Endothelial cell of umbilical vein (primary cell): Measurements from ENCODE around the gene NTNG1. TPM values are rescaled to one million over a fixed set of nuclear protein-coding genes. Genes with fewer than 3 reads are reported as not detected.

Experiments
- BruUV-seq: library from RNA; stranded (reverse); fragments of 400-500 nt; replicated peaks from 2 replicates; lab custom pipeline; 2021; lab: Mats Ljungman, UMichigan
- CTCF ChIA-PET: fragments of 300-600, 350-600 bp; sonication (Branson Sonifier 250); formaldehyde crosslinking; loops from one replicate; lab custom pipeline; 2021; ENCODE audit warnings: antibody characterized with exemption, inconsistent platforms; lab: Charles Lee
- POLR2A ChIA-PET: fragments of 300-600, 350-600 bp; sonication (Branson Sonifier 250); formaldehyde crosslinking; loops from one replicate; lab custom pipeline; 2021; ENCODE audit warnings: antibody characterized with exemption, inconsistent platforms; lab: Charles Lee
- DNase-seq: peaks from one replicate; pipeline ENCODE4 v3.0.0-alpha.2; 2011; ENCODE audit warnings: low read depth, low spot score
- FAIRE-seq: peaks from 2 replicates; lab custom pipeline; 2011; peaks lifted over from hg19 to GRCh38; lab: Jason Lieb, UNC
- H2AFZ ChIP-seq: 2 replicates; pipeline ENCODE4 v1.6.0; 2012; ENCODE audit warnings: low read depth, low read length, control low read depth, inconsistent platforms
- H3K27ac ChIP-seq: 2 replicates; pipeline ENCODE4 v1.5.1; 2011; ENCODE audit warnings: low read depth, mild to moderate bottlenecking, control low read depth, low read length, moderate library complexity; ENCODE audit not compliant: insufficient read depth
- H3K27me3 ChIP-seq, 2 experiments: 2 replicates each; pipeline versions ENCODE4 v1.6.0 to v1.6.1; 2011; ENCODE audit warnings: low read length in 2 of 2, mixed read lengths in 1 of 2; ENCODE audit not compliant: control insufficient read depth in 2 of 2, insufficient read depth in 2 of 2
- H3K36me3 ChIP-seq, 2 experiments: 2 replicates in 1 of 2; 3 replicates in 1 of 2; pipeline ENCODE4 v1.5.1; 2011; ENCODE audit warnings: low read length in 2 of 2, mild to moderate bottlenecking in 1 of 2, moderate library complexity in 1 of 2; ENCODE audit not compliant: control insufficient read depth in 2 of 2, insufficient read depth in 2 of 2; ENCODE audit errors: extremely low read depth in 1 of 2
- H3K4me1 ChIP-seq: 3 replicates; pipeline ENCODE4 v1.5.1; 2011; ENCODE audit warnings: mild to moderate bottlenecking, low read length; ENCODE audit not compliant: control insufficient read depth, insufficient read depth; ENCODE audit errors: extremely low read depth
- H3K4me2 ChIP-seq: 2 replicates; pipeline ENCODE4 v1.6.1; 2011; ENCODE audit warnings: low read length, control low read depth, mixed read lengths; ENCODE audit not compliant: insufficient read depth
- H3K4me3 ChIP-seq, 3 experiments: fragments of 200-600 bp in 1 of 3; sonication (generic), shearing (Covaris generic) in 1 of 3; replicated peaks in 1 of 3; 2 replicates each; pipeline ENCODE4 v1.5.1; 2011 to 2016; ENCODE audit warnings: control low read depth in 3 of 3, low read length in 3 of 3, mild to moderate bottlenecking in 2 of 3, inconsistent platforms in 1 of 3, low read depth in 1 of 3, moderate library complexity in 1 of 3; ENCODE audit not compliant: insufficient read depth in 1 of 3
- H3K79me2 ChIP-seq: 2 replicates; pipeline ENCODE4 v1.6.0; 2012; ENCODE audit warnings: low read length, inconsistent platforms; ENCODE audit not compliant: control insufficient read depth, insufficient read depth
- H3K9ac ChIP-seq: replicated peaks from 2 replicates; pipeline ENCODE3; 2011; ENCODE audit warnings: low read length, control low read depth; ENCODE audit not compliant: insufficient read depth; ENCODE audit errors: extremely low read depth
- H3K9me1 ChIP-seq: replicated peaks from 3 replicates; pipeline ENCODE4 v1.6.0; 2011; ENCODE audit warnings: mild to moderate bottlenecking, low read length; ENCODE audit not compliant: control insufficient read depth, insufficient read depth; ENCODE audit errors: extremely low read depth
- H3K9me3 ChIP-seq: replicated peaks from 2 replicates; pipeline ENCODE4 v1.5.1; 2012; ENCODE audit warnings: low read length, inconsistent platforms; ENCODE audit not compliant: control insufficient read depth, insufficient read depth
- H4K20me1 ChIP-seq: replicated peaks from 2 replicates; pipeline ENCODE3; 2011; ENCODE audit warnings: mild to moderate bottlenecking, low read length; ENCODE audit not compliant: control insufficient read depth, insufficient read depth; ENCODE audit errors: extremely low read depth
- EZH2 ChIP-seq: IDR thresholded peaks from 2 replicates; pipeline ENCODE4 v1.6.1; 2012; ENCODE audit warnings: borderline replicate concordance, low read depth, mild to moderate bottlenecking, moderate library complexity, low read length, inconsistent platforms; ENCODE audit not compliant: severe bottlenecking
- FOS ChIP-seq: IDR thresholded peaks from 2 replicates; pipeline ENCODE4 v1.6.1; 2011; ENCODE audit warnings: mild to moderate bottlenecking, low read length, moderate library complexity, borderline replicate concordance; ENCODE audit not compliant: insufficient read depth
- GATA2 ChIP-seq: IDR thresholded peaks from 2 replicates; pipeline ENCODE4 v1.7.0; 2011; ENCODE audit warnings: low read depth, mild to moderate bottlenecking, moderate library complexity, mixed read lengths, low read length; ENCODE audit not compliant: insufficient read length, insufficient read depth
- JUN ChIP-seq: IDR thresholded peaks from 2 replicates; pipeline ENCODE4 v1.6.1; 2011; ENCODE audit warnings: borderline replicate concordance, low read depth; ENCODE audit not compliant: insufficient read length, insufficient read depth
- MYC ChIP-seq: IDR thresholded peaks from one replicate; pipeline ENCODE4 v1.6.1; 2011; ENCODE audit warnings: mild to moderate bottlenecking, low read depth, low read length
- POLR2A ChIP-seq: IDR thresholded peaks from 2 replicates; pipeline ENCODE4 v1.6.1; 2012; ENCODE audit warnings: low read depth, mild to moderate bottlenecking, control low read depth, low read length
- POLR2AphosphoS5 ChIP-seq: IDR thresholded peaks from 2 replicates; pipeline ENCODE4 v1.6.1; 2012; ENCODE audit warnings: low read depth, mild to moderate bottlenecking, control low read depth, low read length, moderate library complexity; ENCODE audit not compliant: insufficient read depth
- dilution Hi-C: fragments of 300-500 bp; cut with MboI; formaldehyde crosslinking; loops from one replicate; pipeline ENCODE4 v1.15.0; 2019; ENCODE audit warnings: low sequenced_read_pairs; ENCODE audit not compliant: extremely low pct_ligation_motif_present
- intact Hi-C: fragments of 100-400 bp; cut with micrococcal nuclease; formaldehyde crosslinking; loops from one replicate; pipeline ENCODE4 v1.10.0; 2022
- polyA plus RNA-seq, 4 experiments: library from polyadenylated mRNA; depleted of rRNA in 3 of 4; stranded (reverse) in 3 of 4; unstranded in 1 of 4; fragments of >200 nt; gene quantifications; 2 replicates each; pipeline versions ENCODE4 v1.2.1 to v1.2.3, GENCODE V29; 2011 to 2012; ENCODE audit warnings: missing spikeins in 1 of 4
- total RNA-seq: library from RNA; stranded (reverse); gene quantifications from 2 replicates; pipeline ENCODE4 v1.2.3, GENCODE V29; 2021
- TF ChIP-seq, protein P1 (sequence below), 2 donors: IDR thresholded peaks; 1 replicate in 1 of 2; 2 replicates in 1 of 2; pipeline ENCODE4 v1.5.1; 2011; ENCODE audit warnings: low read length in 2 of 2, mild to moderate bottlenecking in 2 of 2, moderate library complexity in 2 of 2, control low read depth in 1 of 2, inconsistent platforms in 1 of 2, low read depth in 1 of 2; ENCODE audit not compliant: insufficient read depth in 1 of 2; ENCODE audit errors: extremely low read depth in 1 of 2
- TF ChIP-seq, protein P2 (sequence below): IDR thresholded peaks from 2 replicates; pipeline ENCODE4 v1.6.1; 2011; ENCODE audit not compliant: insufficient read depth, insufficient read length

NTNG1 gene
- total and polyA plus RNA-seq, 2 donors (not counting 3 experiments of a cell fraction or from before 2014, with no cell fraction given): not detected

DNA sequence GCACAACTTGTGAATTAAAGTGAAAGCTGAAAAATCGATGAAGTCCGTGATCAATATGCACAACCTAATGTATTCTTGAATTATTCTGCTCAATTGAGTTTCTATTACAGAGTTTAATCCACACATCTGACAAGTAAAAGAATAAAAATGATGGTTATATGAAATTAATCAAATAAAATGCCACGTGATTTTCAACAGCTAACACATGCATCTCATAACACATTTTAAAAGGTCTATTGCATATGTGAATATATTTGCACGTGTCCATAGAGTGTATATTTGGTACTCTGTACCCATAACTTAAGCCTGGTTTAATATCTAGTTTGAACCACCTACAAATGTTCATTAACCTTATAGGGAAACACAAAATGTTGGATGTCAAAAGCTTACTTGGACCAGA lies 266.2 kb downstream of the NTNG1 start:
- Histone ChIP-seq H3K4me1 (no peaks in the 10 kb centered on the region), H3K9me3 (no peaks in the 10 kb centered on the region), H2AFZ (no peak overlapping the region), H3K27me3 (no peaks in the 10 kb centered on the region), H3K4me2 (no peak overlapping the region), H3K36me3 (no peaks in the 10 kb centered on the region), H3K27ac (no peak overlapping the region), H3K9ac (no peak overlapping the region), H3K79me2 (no peaks in the 10 kb centered on the region), H3K4me3 (no peak overlapping the region), H3K9me1 (no peaks in the 10 kb centered on the region), H4K20me1 (no peaks in the 10 kb centered on the region)
- intact Hi-C loops: no loop called here
- dilution Hi-C loops: no loop called here
- CTCF ChIA-PET: no interaction called here
- TF ChIP-seq FOS: no peak
- no peak for TF ChIP-seq EZH2
- TF ChIP-seq MYC: no peak
- FAIRE-seq: no peak
- POLR2A ChIA-PET: no interaction called here
- DNase-seq: no peak
- BruUV-seq: no TSS peak

DNA sequence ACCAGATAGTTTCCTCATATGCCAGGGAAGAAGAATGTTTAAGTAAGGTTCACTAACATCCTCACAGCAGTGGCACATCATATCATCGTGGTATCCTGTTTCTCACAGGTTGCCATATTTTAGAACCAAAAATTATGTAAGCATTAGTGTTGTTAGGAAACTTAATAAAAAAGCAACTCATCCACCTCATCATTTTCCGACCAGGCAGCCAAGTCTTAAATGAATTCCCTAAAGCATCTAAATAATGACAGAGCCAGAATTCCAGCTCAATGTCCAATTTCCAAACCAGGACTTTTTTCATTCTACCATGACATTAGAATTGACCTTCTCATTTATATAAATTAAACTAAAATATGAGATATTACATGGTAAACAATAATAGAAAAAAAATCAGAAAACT lies 272.7 kb downstream of the NTNG1 start:
- ChIA-PET CTCF (interaction anchor here (1.6 kb wide), 1 partner anchor 16 kb away, joined by 6 read pairs; no protein-coding TSS in a partner anchor), POLR2A (no interaction called here)
- Histone ChIP-seq H2AFZ (no peak overlapping the region), H3K4me3 (no peak overlapping the region), H3K27me3 (no peaks in the 10 kb centered on the region), H3K79me2 (no peaks in the 10 kb centered on the region), H3K4me1 (no peaks in the 10 kb centered on the region), H3K27ac (no peak overlapping the region), H3K9ac (no peak overlapping the region), H3K4me2 (no peak overlapping the region), H3K9me1 (no peaks in the 10 kb centered on the region), H3K9me3 (no peaks in the 10 kb centered on the region), H3K36me3 (no peaks in the 10 kb centered on the region), H4K20me1 (no peaks in the 10 kb centered on the region)
- dilution Hi-C loops (no loop called here), intact Hi-C loops (no loop called here)
- no peak for TF ChIP-seq POLR2AphosphoS5
- TF ChIP-seq, protein P1, sequence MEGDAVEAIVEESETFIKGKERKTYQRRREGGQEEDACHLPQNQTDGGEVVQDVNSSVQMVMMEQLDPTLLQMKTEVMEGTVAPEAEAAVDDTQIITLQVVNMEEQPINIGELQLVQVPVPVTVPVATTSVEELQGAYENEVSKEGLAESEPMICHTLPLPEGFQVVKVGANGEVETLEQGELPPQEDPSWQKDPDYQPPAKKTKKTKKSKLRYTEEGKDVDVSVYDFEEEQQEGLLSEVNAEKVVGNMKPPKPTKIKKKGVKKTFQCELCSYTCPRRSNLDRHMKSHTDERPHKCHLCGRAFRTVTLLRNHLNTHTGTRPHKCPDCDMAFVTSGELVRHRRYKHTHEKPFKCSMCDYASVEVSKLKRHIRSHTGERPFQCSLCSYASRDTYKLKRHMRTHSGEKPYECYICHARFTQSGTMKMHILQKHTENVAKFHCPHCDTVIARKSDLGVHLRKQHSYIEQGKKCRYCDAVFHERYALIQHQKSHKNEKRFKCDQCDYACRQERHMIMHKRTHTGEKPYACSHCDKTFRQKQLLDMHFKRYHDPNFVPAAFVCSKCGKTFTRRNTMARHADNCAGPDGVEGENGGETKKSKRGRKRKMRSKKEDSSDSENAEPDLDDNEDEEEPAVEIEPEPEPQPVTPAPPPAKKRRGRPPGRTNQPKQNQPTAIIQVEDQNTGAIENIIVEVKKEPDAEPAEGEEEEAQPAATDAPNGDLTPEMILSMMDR (IDR thresholded peaks at IDR 0.05; ENCODE audit: extremely low read depth in 1 of 2, insufficient read depth in 1 of 2, low read depth in 1 of 2, low read length in 2 of 2): no peak
- no peak for TF ChIP-seq FOS
- no peak for TF ChIP-seq GATA2
- TF ChIP-seq POLR2A: no peak
- TF ChIP-seq MYC: no peak
- TF ChIP-seq, protein P2, sequence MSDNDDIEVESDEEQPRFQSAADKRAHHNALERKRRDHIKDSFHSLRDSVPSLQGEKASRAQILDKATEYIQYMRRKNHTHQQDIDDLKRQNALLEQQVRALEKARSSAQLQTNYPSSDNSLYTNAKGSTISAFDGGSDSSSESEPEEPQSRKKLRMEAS: no peak
- no peak for TF ChIP-seq EZH2
- TF ChIP-seq JUN: no peak
- BruUV-seq: no TSS peak
- no peak for FAIRE-seq
- no peak for DNase-seq
